Tibial nerve (tissue), 4 donors: ENCODE results near the gene ATP6V1F. TPM values are rescaled to one million over a fixed set of nuclear protein-coding genes. Genes with fewer than 3 reads are reported as not detected.

ENCODE experiments used
- DNase-seq, 2 donors: peaks; one replicate each; pipeline ENCODE4 v3.0.0-alpha.2; 2019; ENCODE audit warnings: low spot score in 2 of 2
- H3K27ac ChIP-seq, 4 donors: fragments of 200-600 bp; sonication (generic) in 3 of 4; one replicate each; pipeline ENCODE4 v1.5.1; 2017 to 2019; ENCODE audit warnings: mild to moderate bottlenecking in 1 of 4
- H3K27me3 ChIP-seq, 2 donors: fragments of 200-600 bp; sonication (generic) in 1 of 2; one replicate each; pipeline versions ENCODE4 v1.5.1 to v1.6.0; 2017 to 2019
- H3K36me3 ChIP-seq, 3 donors: fragments of 200-600 bp; sonication (generic); one replicate each; pipeline ENCODE4 v1.5.1; 2018 to 2019
- H3K4me1 ChIP-seq, 4 donors: fragments of 200-600 bp; sonication (generic) in 3 of 4; one replicate each; pipeline ENCODE4 v1.5.1; 2017 to 2019
- H3K4me3 ChIP-seq, 4 donors: fragments of 200-600 bp; sonication (generic) in 3 of 4; one replicate each; pipeline ENCODE4 v1.5.1; 2017 to 2019; ENCODE audit warnings: mild to moderate bottlenecking in 1 of 4, moderate library complexity in 1 of 4
- H3K9me3 ChIP-seq, 4 donors: fragments of 200-600 bp; sonication (generic) in 3 of 4; one replicate each; pipeline ENCODE4 v1.5.1; 2017 to 2019
- CTCF ChIP-seq, 5 experiments: fragments of 200-600 bp in 3 of 5; fragments of 450-650 bp in 2 of 5; sonication (generic) in 3 of 5; IDR thresholded peaks; one replicate each; pipeline ENCODE4 v1.5.1; 2016 to 2019; ENCODE audit warnings: antibody characterized with exemption in 5 of 5, mild to moderate bottlenecking in 3 of 5, moderate library complexity in 2 of 5
- EP300 ChIP-seq, 2 donors: sonication (generic); formaldehyde crosslinking; IDR thresholded peaks; one replicate each; pipeline ENCODE4 v1.6.1; 2017; ENCODE audit warnings: antibody characterized with exemption in 2 of 2, mild to moderate bottlenecking in 1 of 2
- POLR2A ChIP-seq, 2 donors: fragments of 450-650 bp; IDR thresholded peaks; one replicate each; pipeline ENCODE4 v1.6.1; 2017; ENCODE audit warnings: antibody characterized with exemption in 2 of 2, mild to moderate bottlenecking in 2 of 2, moderate library complexity in 2 of 2
- WGBS, 2 donors: methylation state at CpG; one replicate each; pipeline ENCODE4 v1.1.5; 2018; 5-methylcytosine and 5-hydroxymethylcytosine counted together
- total RNA-seq, 4 donors: library from RNA; depleted of rRNA; stranded (reverse); fragments of >200 nt; gene quantifications; one replicate each; pipeline ENCODE4 v1.1.0, GENCODE V29; 2016

Gene ATP6V1F
- total RNA-seq, 4 donors from 2014 or later, result 57.9 to 122 (median 75.4) TPM

GRCh38 chr7:128881458-128882125 lies 18.9 kb downstream of the ATP6V1F start:
- Histone ChIP-seq H3K4me3 (no peak overlapping the region), H3K36me3 (no peaks in the 10 kb centered on the region), H3K9me3 (no peaks in the 10 kb centered on the region), H3K27me3 (peaks cover 0 to 15% of the 10 kb centered on the region in 2 donors), H3K4me1 (no peaks in the 10 kb centered on the region), H3K27ac (no peak overlapping the region)
- DNase-seq, result no peak
- WGBS, 2 donors, result 79 to 80% methylated on average over 10 of the region's 10 CpGs
- TF ChIP-seq EP300 (IDR thresholded peaks at IDR 0.05), result no peak
- no peak for TF ChIP-seq CTCF (IDR thresholded peaks at IDR 0.05)
- TF ChIP-seq POLR2A (IDR thresholded peaks at IDR 0.05), result no peak

GRCh38 chr7:128882134-128882533 lies 19.5 kb downstream of the ATP6V1F start:
- no peaks in the 10 kb centered on the region for H3K4me1 ChIP-seq
- TF ChIP-seq POLR2A (IDR thresholded peaks at IDR 0.05) (no peak), EP300 (IDR thresholded peaks at IDR 0.05) (no peak), CTCF (IDR thresholded peaks at IDR 0.05) (no peak)
- no peak for DNase-seq
- H3K27ac ChIP-seq, result no peak overlapping the region
- H3K4me3 ChIP-seq, result no peak overlapping the region
- no peaks in the 10 kb centered on the region for H3K36me3 ChIP-seq
- WGBS, 2 donors, result 83 to 90% methylated on average over 8 of the region's 8 CpGs
- peaks cover 0 to 20% of the 10 kb centered on the region in 2 donors for H3K27me3 ChIP-seq
- H3K9me3 ChIP-seq, result no peaks in the 10 kb centered on the region

- Histone ChIP-seq H3K4me1 (no peaks in the 10 kb centered on the region), H3K4me3 (peak overlapping the region in 1 of 4 donors; percentile 3), H3K27me3 (peaks cover 0 to 23% of the 10 kb centered on the region in 2 donors), H3K27ac (no peak overlapping the region), H3K9me3 (no peaks in the 10 kb centered on the region), H3K36me3 (no peaks in the 10 kb centered on the region)
- no peak for TF ChIP-seq POLR2A (IDR thresholded peaks at IDR 0.05)
- TF ChIP-seq CTCF (IDR thresholded peaks at IDR 0.05), result peak; percentile 83 to 95 (median 92)
- TF ChIP-seq EP300 (IDR thresholded peaks at IDR 0.05), result no peak
- 45 to 46% methylated on average over 16 to 19 of the region's 19 CpGs for WGBS, 2 donors
- peak; percentile 75 to 89 for DNase-seq
Observed at GRCh38 chr7:128883622-128884448, 21.2 kb downstream of the ATP6V1F start.

- H3K4me3 ChIP-seq, result no peak overlapping the region
- no peak for DNase-seq
- TF ChIP-seq EP300 (IDR thresholded peaks at IDR 0.05) (no peak), POLR2A (IDR thresholded peaks at IDR 0.05) (no peak), CTCF (IDR thresholded peaks at IDR 0.05) (no peak)
- 82 to 83% methylated on average over 18 to 26 of the region's 26 CpGs for WGBS, 2 donors
- no peak overlapping the region for H3K27ac ChIP-seq
- peaks cover 0 to 23% of the 10 kb centered on the region in 2 donors for H3K27me3 ChIP-seq
- H3K4me1 ChIP-seq, result no peaks in the 10 kb centered on the region
- no peaks in the 10 kb centered on the region for H3K9me3 ChIP-seq
- no peaks in the 10 kb centered on the region for H3K36me3 ChIP-seq
Observed at GRCh38 chr7:128884561-128885369, 22.1 kb downstream of the ATP6V1F start.
